ENCODE results near the gene TMEM87A.
"Not testable (repeated sequence)": the region's sequence is repeated elsewhere in the genome, so short reads cannot be mapped to it uniquely, and the experiment has no call there.

The TMEM87A gene

GRCh38 chr15:42272939-42273899 lies at the start of gene TMEM87A, which contains the start of gene GANC:
TSS of gene TMEM87A (minus strand) at chr15:42273433. CDS start at chr15:42273398, 35 bp downstream.
TSS of gene GANC (plus strand) at chr15:42273201. CDS start at chr15:42274482, 1,281 bp downstream.
- peak; percentile 98 for ATAC-seq
- Mint-ChIP-seq H3K9me3 (no peaks in the 10 kb centered on the region), H3K4me1 (peaks cover 55% of the 10 kb centered on the region), H3K27me3 (no peaks in the 10 kb centered on the region), H3K27ac (peak within 1 kb of the TSS; percentile 98), H3K4me3 (peak within 1 kb of the TSS; percentile 96), H3K36me3 (peaks cover 14% of the 10 kb centered on the region)

DNA sequence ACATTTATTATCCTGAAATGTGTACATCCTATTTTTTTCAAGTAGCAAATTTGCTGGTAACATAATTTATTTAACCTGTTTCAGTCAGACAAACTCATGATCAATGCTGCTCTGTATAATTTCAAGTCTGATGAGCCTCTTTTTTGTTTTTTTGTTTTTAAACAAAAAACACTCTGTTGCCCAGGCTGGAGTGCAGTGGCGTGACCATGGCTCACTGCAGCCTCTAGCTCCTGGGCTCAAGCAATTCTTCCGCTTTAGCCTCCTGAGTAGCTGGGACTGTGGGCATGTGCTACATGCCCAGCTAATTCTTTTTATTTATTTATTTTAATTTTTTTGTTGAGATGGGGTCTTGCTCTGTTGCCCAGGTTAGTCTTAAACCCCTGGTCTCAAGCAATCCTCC lies 46.0 kb upstream of the TMEM87A start:
- Mint-ChIP-seq H3K4me3 (no peak overlapping the region), H3K36me3 (peaks cover 62% of the 10 kb centered on the region), H3K9me3 (no peaks in the 10 kb centered on the region)

DNA sequence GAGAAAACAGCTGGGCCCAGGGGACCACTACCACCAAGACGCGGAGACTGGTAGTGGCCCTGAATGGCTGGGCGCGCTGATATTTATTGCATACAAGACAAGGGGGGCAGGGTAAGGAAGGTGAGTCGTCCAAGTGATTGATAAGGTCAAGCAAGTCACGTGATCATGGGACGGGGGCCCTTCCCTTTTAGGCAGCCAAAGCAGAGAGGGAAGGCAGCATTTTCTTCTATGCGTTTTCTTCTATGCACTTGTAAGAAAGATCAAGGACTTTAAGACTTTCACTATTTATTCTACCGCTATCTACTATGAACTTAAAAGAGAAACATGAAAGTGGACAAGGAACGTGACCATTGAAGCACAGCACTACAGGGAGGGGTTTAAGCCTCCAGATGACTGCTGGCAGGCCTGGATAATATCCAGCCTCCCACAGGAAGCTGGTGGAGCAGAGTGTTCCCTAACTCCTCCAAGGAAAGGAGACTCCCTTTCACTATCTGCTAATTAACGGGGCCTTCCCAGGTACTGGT lies 43.1 kb upstream of the TMEM87A start:
- H3K36me3 Mint-ChIP-seq, result peaks cover 59% of the 10 kb centered on the region
- H3K27ac Mint-ChIP-seq, H3K4me1 Mint-ChIP-seq, H3K27me3 Mint-ChIP-seq, H3K4me3 Mint-ChIP-seq, ATAC-seq, H3K9me3 Mint-ChIP-seq: not testable (repeated sequence)

More for the DNA sequence above, 46.0 kb upstream of the TMEM87A start:
- Mint-ChIP-seq H3K27me3 (no peaks in the 10 kb centered on the region), H3K4me1 (no peaks in the 10 kb centered on the region), H3K27ac (no peak overlapping the region)
- ATAC-seq, result no peak

DNA sequence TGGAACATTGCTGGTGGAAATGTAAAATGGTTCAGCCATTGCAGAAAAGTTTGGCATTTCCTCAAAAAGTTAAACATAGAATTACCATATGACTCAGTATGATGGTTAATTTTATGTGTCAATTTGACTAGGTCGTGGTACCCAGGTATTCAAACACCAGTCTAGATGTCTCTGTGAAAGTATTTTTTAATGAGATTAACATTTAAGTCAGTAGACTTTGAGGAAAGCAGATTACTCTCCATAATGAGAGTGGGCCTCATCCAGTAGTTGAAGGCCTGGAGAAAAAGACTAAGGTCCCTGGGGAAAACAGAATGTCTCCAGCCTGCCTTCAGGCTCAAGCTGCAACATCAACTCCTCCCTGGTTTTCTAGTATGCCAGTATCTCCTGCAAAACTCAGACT lies 42.3 kb upstream of the TMEM87A start:
- Mint-ChIP-seq H3K4me3 (no peak overlapping the region), H3K27ac (no peak overlapping the region), H3K36me3 (peaks cover 60% of the 10 kb centered on the region), H3K9me3 (no peaks in the 10 kb centered on the region), H3K27me3 (no peaks in the 10 kb centered on the region), H3K4me1 (no peaks in the 10 kb centered on the region)
- ATAC-seq, result no peak

DNA sequence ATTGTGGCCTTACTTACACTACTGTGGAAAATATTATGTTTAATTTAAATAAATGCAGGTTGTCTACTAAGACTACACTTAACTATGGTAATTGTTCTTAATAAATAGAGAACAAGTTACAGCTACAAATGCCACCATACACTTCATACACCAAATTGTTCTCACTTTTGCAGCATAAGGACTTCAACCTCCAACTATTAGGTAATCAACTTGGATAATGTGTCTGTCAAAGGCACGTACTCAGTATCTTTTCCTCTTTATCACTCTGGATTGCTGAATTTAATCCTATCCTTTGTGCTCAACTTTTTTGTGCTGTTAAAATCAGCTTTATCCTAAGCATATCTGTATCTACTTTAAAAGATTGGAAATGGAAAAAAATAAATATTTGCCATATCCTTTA lies 41.6 kb upstream of the TMEM87A start:
- H3K4me1 Mint-ChIP-seq, result no peaks in the 10 kb centered on the region
- no peak overlapping the region for H3K4me3 Mint-ChIP-seq
- H3K27me3 Mint-ChIP-seq, result no peaks in the 10 kb centered on the region
- no peaks in the 10 kb centered on the region for H3K9me3 Mint-ChIP-seq
- no peak for ATAC-seq
- H3K27ac Mint-ChIP-seq, result no peak overlapping the region
- peaks cover 67% of the 10 kb centered on the region for H3K36me3 Mint-ChIP-seq

DNA sequence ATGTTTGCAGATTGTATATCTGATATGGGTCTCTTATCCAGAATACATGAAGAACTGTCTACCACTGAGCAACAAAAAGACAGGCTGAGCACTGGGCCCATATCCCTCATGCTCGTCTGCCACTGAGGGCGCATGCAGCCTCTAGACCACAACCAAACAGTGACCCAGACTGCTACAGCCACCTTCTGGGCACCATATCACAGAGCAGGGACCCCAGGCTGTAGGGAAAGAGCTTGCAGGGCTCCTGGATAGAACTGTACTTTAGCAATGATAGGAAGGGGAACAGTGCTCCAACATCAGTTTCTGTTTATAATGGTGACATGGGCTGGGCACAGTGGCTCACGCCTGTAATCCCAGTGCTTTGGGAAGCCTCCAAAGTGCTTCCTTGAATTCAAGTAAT lies 40.2 kb upstream of the TMEM87A start:
- no peak for ATAC-seq
- H3K9me3 Mint-ChIP-seq, result no peaks in the 10 kb centered on the region
- no peaks in the 10 kb centered on the region for H3K4me1 Mint-ChIP-seq
- peaks cover 72% of the 10 kb centered on the region for H3K36me3 Mint-ChIP-seq
- no peak overlapping the region for H3K4me3 Mint-ChIP-seq
- no peak overlapping the region for H3K27ac Mint-ChIP-seq
- H3K27me3 Mint-ChIP-seq, result no peaks in the 10 kb centered on the region

- no peak for ATAC-seq
- H3K27me3 Mint-ChIP-seq, result no peaks in the 10 kb centered on the region
- H3K4me1 Mint-ChIP-seq, result no peaks in the 10 kb centered on the region
- peaks cover 5% of the 10 kb centered on the region for H3K9me3 Mint-ChIP-seq
- no peak overlapping the region for H3K27ac Mint-ChIP-seq
- peaks cover 84% of the 10 kb centered on the region for H3K36me3 Mint-ChIP-seq
- no peak overlapping the region for H3K4me3 Mint-ChIP-seq
These were observed 33.4 kb upstream of the TMEM87A start for GRCh38 chr15:42306681-42307080.

DNA sequence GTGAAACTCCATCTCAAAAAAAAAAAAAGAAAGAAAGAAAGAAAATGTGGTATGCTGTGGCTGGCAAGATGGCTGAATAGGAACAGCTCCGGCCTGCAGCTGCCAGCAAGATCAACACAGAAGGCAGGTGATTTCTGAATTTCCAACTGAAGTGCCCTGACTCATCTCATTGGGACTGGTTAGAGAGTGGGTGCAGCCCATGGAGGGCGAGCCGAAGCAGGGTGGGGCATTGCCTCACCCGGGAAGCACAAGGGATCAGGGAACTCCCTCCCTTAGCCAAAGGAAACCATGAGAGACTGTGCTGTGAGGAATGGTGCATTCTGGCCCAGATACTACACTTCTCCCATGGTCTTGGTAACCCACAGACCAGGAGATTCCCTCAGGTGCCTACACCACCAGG lies 27.8 kb upstream of the TMEM87A start:
- not testable (repeated sequence) for H3K27ac Mint-ChIP-seq, H3K4me1 Mint-ChIP-seq, H3K4me3 Mint-ChIP-seq, H3K27me3 Mint-ChIP-seq, H3K9me3 Mint-ChIP-seq, ATAC-seq
- peaks cover 83% of the 10 kb centered on the region for H3K36me3 Mint-ChIP-seq

- ATAC-seq, result no peak
- Mint-ChIP-seq H3K27me3 (no peaks in the 10 kb centered on the region), H3K4me1 (no peaks in the 10 kb centered on the region), H3K36me3 (peaks cover 75% of the 10 kb centered on the region), H3K27ac (no peak overlapping the region), H3K4me3 (no peak overlapping the region), H3K9me3 (no peaks in the 10 kb centered on the region)
These were observed 15.9 kb upstream of the TMEM87A start for GRCh38 chr15:42289166-42289565.

GRCh38 chr15:42287931-42288330 lies 14.7 kb upstream of the TMEM87A start:
- Mint-ChIP-seq H3K9me3 (no peaks in the 10 kb centered on the region), H3K36me3 (peaks cover 73% of the 10 kb centered on the region), H3K4me3 (no peak overlapping the region), H3K27ac (no peak overlapping the region), H3K4me1 (no peaks in the 10 kb centered on the region), H3K27me3 (no peaks in the 10 kb centered on the region)
- no peak for ATAC-seq

- Mint-ChIP-seq H3K9me3 (no peaks in the 10 kb centered on the region), H3K27ac (no peak overlapping the region), H3K4me3 (no peak overlapping the region), H3K4me1 (no peaks in the 10 kb centered on the region), H3K36me3 (peaks cover 67% of the 10 kb centered on the region), H3K27me3 (no peaks in the 10 kb centered on the region)
- ATAC-seq, result no peak
These were observed 13.3 kb upstream of the TMEM87A start for GRCh38 chr15:42286445-42287029.

GRCh38 chr15:42285034-42285433 lies 11.8 kb upstream of the TMEM87A start:
- no peaks in the 10 kb centered on the region for H3K9me3 Mint-ChIP-seq
- ATAC-seq, result no peak
- H3K27me3 Mint-ChIP-seq, result no peaks in the 10 kb centered on the region
- no peak overlapping the region for H3K27ac Mint-ChIP-seq
- H3K36me3 Mint-ChIP-seq, result peaks cover 66% of the 10 kb centered on the region
- no peak overlapping the region for H3K4me3 Mint-ChIP-seq
- no peaks in the 10 kb centered on the region for H3K4me1 Mint-ChIP-seq

DNA sequence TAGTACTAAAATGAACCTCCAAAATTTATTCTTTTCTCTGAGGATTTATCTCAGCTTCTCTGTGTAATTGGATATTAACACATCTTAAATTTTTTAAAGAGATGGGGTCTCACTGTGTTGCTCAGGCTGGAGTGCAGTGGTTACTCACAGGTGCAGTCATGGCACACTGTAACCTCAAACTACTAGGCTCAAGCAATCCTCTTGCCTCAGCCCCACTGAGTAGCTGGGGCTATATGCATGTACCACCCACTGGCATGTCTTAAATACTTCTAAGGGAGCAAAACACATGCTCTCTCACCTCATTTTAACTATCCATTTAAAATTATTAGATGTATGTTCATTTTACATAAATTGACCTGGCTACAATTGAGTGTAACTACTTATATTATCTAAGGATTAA lies 11.3 kb upstream of the TMEM87A start:
- Mint-ChIP-seq H3K4me3 (no peak overlapping the region), H3K9me3 (no peaks in the 10 kb centered on the region), H3K4me1 (no peaks in the 10 kb centered on the region), H3K36me3 (peaks cover 66% of the 10 kb centered on the region), H3K27ac (no peak overlapping the region), H3K27me3 (no peaks in the 10 kb centered on the region)
- no peak for ATAC-seq

- no peak overlapping the region for H3K27ac Mint-ChIP-seq
- peaks cover 64% of the 10 kb centered on the region for H3K36me3 Mint-ChIP-seq
- no peak for ATAC-seq
- H3K4me3 Mint-ChIP-seq, result no peak overlapping the region
- H3K4me1 Mint-ChIP-seq, result no peaks in the 10 kb centered on the region
- no peaks in the 10 kb centered on the region for H3K27me3 Mint-ChIP-seq
- H3K9me3 Mint-ChIP-seq, result no peaks in the 10 kb centered on the region
These were observed 10.4 kb upstream of the TMEM87A start for GRCh38 chr15:42283671-42284070.

DNA sequence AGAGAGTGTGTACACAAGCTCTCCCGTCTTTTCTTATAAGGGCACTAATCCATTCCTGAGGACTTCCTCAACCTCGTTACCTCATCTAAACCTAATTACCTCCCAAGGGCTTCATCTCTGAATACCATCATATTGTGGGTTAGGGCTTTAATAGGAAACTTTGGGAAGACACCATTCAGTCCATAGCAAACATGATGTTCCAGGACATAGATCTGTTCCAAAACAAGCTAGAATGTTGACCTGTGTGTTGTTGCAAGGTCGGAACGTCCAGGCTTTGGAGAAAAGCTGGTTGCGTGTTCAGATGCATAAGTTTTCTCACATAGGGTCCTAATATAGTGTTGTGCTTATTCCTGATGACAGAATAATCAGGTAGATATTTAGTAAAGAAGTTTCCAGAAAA lies 9.7 kb upstream of the TMEM87A start:
- Mint-ChIP-seq H3K4me1 (no peaks in the 10 kb centered on the region), H3K27me3 (no peaks in the 10 kb centered on the region), H3K9me3 (no peaks in the 10 kb centered on the region), H3K4me3 (no peak overlapping the region), H3K36me3 (peaks cover 63% of the 10 kb centered on the region), H3K27ac (no peak overlapping the region)
- no peak for ATAC-seq

DNA sequence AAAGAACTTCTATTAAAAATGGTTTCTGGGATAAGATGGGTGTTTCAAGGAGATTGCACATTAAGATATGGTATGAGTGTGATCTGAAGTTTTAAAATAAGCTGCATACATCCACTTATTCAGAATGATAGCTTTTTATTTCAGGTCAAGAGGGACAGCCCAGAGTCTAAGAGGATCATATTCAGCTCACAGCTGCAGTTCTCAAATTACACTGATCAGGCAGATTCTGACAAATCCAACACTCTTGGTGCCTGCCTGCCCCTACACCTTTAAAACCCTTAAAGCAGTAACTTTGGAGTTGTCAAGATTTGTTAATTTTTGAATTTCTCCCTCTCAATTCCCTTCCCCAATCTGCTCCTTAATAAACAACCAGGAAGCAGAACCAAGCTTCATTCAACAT lies 9.1 kb upstream of the TMEM87A start:
- no peak overlapping the region for H3K27ac Mint-ChIP-seq
- no peak overlapping the region for H3K4me3 Mint-ChIP-seq
- no peaks in the 10 kb centered on the region for H3K9me3 Mint-ChIP-seq
- H3K27me3 Mint-ChIP-seq, result no peaks in the 10 kb centered on the region
- no peak for ATAC-seq
- no peaks in the 10 kb centered on the region for H3K4me1 Mint-ChIP-seq
- H3K36me3 Mint-ChIP-seq, result peaks cover 59% of the 10 kb centered on the region

Data from stimulated activated memory B cell treated with anti-CD40 and anti-IgM and Interleukin-4, amounts not matched to agents 10 μg/mL and 1 μg/mL and 100 μg/mL, for 72 hours (primary cell).